Measurements from ENCODE around the gene NFS1. TPM values are rescaled to one million over a fixed set of nuclear protein-coding genes. Genes with fewer than 3 reads are reported as not detected.

Gene NFS1
- total RNA-seq = 25.1 and 28.8 TPM in 2 replicates

GRCh38 chr20:35699127-35699956 is at the start of gene NFS1, which contains the start of gene ROMO1:
NFS1 (minus strand) TSS chr20:35699352; CDS start chr20:35699288, 64 bp downstream.
ROMO1 (plus strand) TSS chr20:35699405; CDS start chr20:35699633, 228 bp downstream.

GRCh38 chr20:35741892-35742740 is 43.0 kb upstream of the NFS1 start, which contains the start of gene RBM39:
RBM39 (minus strand) TSS chr20:35742260; CDS start chr20:35740874, 1,386 bp downstream.

GRCh38 chr20:35664466-35665206 is 34.5 kb downstream of the NFS1 start, which contains the start of the genes CPNE1 and RBM12:
CPNE1 (minus strand) TSS chr20:35664900; CDS start chr20:35632923, 31,977 bp downstream.
RBM12 (minus strand) TSS chr20:35664900; CDS start chr20:35655322, 9,578 bp downstream.

Other genes with a start within 250 kb of the NFS1 start
- 14.4 and 25.8 TPM in 2 replicates for gene CEP250, start 243.8 kb downstream of the NFS1 start, total RNA-seq
- gene C20orf173, start 169.7 kb downstream of the NFS1 start, total RNA-seq = not detected in 2 replicates
- gene ERGIC3, start 157.3 kb downstream of the NFS1 start, total RNA-seq = 396 and 424 TPM in 2 replicates
- gene SPAG4, start 83.5 kb downstream of the NFS1 start, total RNA-seq = 32.9 and 44.2 TPM in 2 replicates
- gene CPNE1, start 34.5 kb downstream of the NFS1 start, total RNA-seq = 145 and 149 TPM in 2 replicates
- 26.6 and 31.1 TPM in 2 replicates for gene RBM12, start 34.5 kb downstream of the NFS1 start, total RNA-seq
- gene ROMO1, start 53 bp upstream of the NFS1 start, total RNA-seq = 584 and 690 TPM in 2 replicates
- gene RBM39, start 42.9 kb upstream of the NFS1 start, total RNA-seq = 141 and 171 TPM in 2 replicates
- gene PHF20, start 72.7 kb upstream of the NFS1 start, total RNA-seq = 17.8 and 18.1 TPM in 2 replicates